GM18870 (cell line): Measurements from ENCODE around the gene DYNC1H1.

Experiments
- ATAC-seq: cut with Tn5 transposase; IDR thresholded peaks from one replicate; pipeline ENCODE4 v1.9.1; 2021; ENCODE audit warnings: moderate library complexity; ENCODE audit not compliant: unreplicated experiment

The DYNC1H1 gene

DNA sequence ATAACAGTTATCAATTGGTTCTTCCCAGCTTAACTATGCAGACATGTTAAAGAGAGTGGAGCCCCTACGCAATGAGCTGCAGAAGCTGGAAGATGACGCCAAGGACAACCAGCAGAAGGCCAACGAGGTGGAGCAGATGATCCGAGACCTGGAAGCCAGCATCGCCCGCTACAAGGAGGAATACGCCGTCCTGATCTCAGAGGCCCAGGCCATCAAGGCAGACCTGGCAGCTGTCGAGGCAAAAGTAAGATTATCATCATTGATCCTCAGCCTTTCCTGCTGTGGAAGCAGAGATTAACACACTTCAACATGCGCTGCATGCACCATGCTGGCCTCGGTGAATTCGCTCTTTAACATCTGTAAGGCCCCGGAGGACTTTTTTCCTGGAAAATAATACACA, 68.9 kb downstream of the DYNC1H1 start:
- no peak for ATAC-seq

GRCh38 chr14:102034301-102034700, 69.9 kb downstream of the DYNC1H1 start:
- no peak for ATAC-seq

- no peak for ATAC-seq
These were observed 71.5 kb downstream of the DYNC1H1 start for GRCh38 chr14:102035914-102036313.

DNA sequence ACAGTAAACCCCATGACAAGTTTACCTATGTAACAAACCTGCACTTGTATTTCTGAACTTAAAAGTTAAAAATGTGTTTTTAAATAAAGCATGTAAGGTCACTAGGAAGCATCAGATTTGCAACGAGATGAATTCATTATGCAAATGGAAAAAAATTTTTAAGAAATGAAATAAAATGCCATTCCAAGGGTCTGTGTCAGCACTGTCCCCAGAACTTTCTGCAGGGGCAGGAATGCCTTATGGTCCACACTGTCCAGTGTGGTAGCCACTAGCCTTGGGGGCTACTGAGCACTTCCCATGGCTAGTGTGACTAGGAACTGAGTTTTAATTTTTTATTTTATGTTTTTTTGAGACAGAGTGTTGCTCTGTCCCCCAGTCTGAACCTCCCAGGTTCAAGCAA, 73.3 kb downstream of the DYNC1H1 start:
- ATAC-seq, result no peak

DNA sequence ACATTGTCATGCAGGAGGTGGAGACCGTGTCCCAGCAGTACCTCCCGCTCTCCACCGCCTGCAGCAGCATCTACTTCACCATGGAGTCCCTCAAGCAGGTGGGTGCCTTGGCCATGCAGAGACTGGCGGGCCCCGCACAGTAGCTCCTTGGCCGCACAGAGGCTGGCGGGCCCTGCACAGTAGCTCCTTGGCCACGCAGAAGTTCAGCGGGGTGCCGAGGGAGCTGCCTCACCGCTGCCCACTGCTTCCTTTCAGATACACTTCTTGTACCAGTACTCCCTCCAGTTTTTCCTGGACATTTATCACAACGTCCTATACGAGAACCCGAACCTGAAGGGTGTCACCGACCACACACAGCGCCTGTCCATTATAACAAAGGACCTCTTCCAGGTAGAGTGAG, 74.8 kb downstream of the DYNC1H1 start:
- no peak for ATAC-seq

- ATAC-seq, result no peak
These were observed 75.8 kb downstream of the DYNC1H1 start for GRCh38 chr14:102040153-102040552.

DNA sequence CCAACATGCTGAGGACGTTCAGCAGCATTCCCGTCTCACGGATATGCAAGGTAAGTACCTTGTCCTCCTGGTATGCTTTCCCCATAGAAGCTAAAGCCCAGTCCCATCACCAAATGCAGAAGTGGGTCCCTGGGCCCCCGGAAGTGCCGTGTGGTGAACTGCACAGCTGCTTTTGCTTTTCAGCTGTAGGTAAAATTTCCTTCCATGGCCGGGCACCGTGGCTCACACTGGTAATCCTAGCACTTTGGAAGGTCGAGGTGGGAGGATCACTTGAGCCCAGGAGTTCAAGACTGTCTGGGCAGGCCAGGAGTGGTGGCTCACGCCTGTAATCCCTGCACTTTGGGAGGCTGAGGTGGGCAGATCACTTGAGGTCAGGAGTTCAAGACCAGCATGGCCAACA, 78.3 kb downstream of the DYNC1H1 start:
- ATAC-seq, result no peak

GRCh38 chr14:102043251-102044025, 79.1 kb downstream of the DYNC1H1 start:
- no peak for ATAC-seq

- no peak for ATAC-seq
These were observed 80.2 kb downstream of the DYNC1H1 start for GRCh38 chr14:102044566-102044965.

DNA sequence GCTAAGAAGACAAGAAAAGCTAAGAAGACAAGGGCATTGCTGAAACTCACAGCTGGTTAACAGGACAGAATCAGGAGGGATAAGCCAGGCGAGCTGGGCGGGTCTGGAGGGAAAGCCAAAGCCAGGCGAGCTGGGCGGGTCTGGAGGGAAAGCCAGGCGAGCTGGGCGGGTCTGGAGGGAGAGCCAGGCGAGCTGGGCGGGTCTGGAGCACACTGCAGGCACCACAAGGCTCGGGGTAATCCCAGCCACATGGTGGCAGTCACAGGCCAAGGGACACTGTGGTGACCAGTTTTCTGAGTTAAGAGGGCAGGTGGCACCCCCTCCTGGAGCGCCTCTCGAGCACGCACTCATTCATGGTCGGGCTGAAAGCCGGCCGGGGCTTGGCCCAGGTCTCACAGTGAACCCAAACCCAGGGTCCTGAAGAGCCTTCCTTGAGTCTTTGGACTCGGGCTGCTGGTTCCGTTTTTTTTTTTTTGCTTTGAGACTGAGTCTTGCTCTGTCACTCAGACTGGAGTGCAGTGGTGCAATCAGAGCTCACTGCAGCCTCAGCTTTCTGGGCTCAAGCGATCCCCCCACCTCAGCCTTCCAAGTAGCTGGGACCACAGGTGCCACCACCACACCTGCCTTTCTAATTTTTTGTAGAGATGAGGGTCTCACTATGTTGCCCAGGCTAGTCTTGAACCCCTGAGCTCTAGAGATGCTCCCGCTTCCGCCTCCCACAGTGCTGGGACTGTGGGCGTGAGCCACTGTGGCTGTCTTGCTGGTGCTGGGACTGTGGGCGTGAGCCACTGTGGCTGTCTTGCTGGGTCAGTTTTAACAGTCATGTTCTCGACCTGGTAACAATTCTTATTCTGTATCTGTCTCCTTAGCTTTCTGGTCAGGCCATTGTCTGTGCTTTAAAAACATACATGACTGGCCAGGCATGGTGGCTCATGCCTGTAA, 82.2 kb downstream of the DYNC1H1 start:
- ATAC-seq, result no peak

GRCh38 chr14:102047808-102048540, 83.6 kb downstream of the DYNC1H1 start:
- ATAC-seq, result no peak

GRCh38 chr14:102049258-102050025, 85.1 kb downstream of the DYNC1H1 start:
- no peak for ATAC-seq

DNA sequence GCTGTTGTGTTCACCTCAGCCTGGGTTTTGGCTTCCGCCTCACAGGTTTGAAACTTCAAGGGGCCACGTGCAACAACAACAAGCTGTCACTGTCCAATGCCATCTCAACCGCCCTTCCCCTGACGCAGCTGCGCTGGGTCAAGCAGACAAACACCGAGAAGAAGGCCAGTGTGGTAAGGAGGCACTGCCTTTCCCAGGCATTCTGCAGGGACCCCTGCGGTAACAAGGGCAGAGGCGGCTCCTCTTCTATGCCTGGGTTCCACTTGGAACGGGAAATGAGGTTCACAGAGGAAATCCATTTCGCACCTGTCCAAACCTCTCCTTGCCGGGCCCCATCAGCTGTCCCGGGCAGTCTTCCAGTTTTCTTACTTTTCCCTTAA, 85.6 kb downstream of the DYNC1H1 start:
- ATAC-seq, result no peak

- ATAC-seq, result no peak
These were observed 86.3 kb downstream of the DYNC1H1 start for GRCh38 chr14:102050625-102051024.

DNA sequence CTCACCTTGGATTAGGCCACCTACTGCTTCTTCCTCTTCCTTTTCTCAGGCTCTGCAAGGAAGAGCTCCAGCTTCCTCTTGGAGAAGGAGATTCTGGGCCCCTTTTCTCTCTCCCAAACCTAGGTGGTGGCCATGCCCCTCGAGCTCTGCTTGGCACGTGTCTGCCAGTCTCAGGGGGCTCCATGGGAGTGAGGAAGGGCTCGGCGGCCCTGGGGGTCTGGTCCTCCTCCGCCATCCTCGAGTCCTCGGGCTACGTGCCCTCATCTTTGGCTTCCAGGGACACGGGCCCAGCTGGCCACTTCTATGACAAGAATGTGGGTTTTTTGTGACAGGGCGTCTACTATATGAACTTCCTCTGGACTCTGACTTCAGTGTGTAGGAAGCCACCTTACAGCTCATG, 88.1 kb downstream of the DYNC1H1 start:
- ATAC-seq, result no peak

GRCh38 chr14:102055181-102055901, 91.0 kb downstream of the DYNC1H1 start:
- ATAC-seq, result no peak

DNA sequence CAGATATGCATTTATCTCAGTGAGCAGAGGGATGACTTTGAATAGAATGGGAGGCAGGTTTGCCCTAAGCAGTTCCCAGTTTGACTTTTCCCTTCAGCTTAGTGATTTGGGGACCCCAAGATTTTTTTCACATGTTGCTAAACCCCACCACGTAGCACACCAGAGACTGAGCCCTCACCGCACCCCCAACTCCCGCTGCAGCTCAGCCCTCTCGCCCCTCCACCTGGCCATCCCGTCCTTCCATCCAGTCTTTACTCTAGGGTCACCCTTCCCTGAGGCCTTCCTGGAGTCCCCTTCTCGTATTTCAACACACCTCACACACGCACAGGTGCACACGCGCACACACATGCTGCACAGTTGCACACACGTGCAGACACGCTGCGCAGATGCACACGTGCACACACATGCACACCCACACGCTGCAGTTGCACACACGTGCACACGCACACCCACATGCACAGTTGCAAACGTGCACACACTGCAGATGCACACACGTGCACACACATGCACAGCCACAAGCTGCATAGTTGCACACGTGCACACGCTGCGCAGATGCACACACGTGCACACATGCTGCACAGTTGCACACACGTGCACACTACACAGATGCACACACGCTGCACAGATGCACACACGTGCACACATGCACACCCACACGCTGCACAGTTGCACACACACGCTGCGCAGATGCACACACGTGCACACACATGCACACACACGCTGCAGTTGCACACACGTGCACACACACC, 92.5 kb downstream of the DYNC1H1 start:
- ATAC-seq, result no peak

DNA sequence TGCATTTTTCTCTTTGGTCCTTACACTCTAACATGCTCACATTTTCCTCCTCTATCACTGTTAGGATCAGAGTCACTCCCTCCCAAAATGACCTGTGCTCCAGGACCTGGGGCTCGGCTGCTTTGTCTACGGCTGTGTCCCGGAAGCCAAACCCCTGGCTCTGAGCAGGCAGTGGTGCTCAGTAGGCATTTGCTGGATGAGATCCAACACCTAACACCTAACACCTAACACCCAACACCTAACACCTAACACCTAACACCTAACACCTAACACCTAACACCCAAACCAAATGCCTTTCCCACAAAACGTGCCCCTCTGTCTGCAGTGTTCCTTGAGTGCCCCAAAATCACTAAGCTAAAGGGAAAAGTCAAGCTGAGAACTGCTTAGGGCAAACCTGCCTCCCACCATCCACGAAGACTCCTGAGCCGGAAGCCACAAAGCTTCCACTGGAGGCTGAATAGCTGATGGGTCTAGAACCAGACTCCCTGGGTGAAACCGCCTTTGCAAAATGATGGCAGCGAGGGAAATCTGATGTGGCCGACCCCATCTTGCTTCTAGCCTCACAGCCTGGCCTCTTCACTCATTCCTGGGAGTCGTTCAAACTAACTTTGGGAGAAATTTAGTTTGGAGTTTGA, 93.2 kb downstream of the DYNC1H1 start:
- no peak for ATAC-seq

DNA sequence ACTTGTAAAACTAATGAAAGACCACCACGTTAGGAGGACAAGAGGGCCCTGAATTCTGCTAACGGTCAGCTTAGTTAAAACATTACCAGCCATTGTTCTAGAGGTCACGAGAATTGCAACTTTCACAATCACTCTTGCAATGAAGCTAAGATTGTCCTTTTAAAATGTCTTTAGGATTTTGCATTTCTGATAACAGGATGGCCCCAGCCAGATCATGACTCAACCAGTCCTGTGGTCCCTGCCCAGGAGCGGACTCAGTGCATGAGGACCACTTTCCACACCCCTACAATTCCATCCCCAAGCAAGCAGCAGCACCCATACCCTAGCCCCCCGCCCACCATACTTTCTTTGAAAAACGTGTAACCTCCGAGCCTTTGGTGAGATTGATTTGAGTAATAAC, 93.8 kb downstream of the DYNC1H1 start:
- no peak for ATAC-seq
